WTC11 (cell line): ENCODE data around the gene CCM2.

Experiments
- ATF1 ChIP-seq: sonication (generic); formaldehyde crosslinking; IDR thresholded peaks from 2 replicates; pipeline ENCODE4 v1.8.1; 2023; ENCODE audit warnings: mild to moderate bottlenecking, moderate library complexity, missing genetic modification reagents
- FOXK1 ChIP-seq: sonication (generic); formaldehyde crosslinking; IDR thresholded peaks from 2 replicates; pipeline ENCODE4 v1.8.0; 2022; ENCODE audit warnings: mild to moderate bottlenecking, moderate library complexity, missing genetic modification reagents
- KAT7 ChIP-seq: sonication (generic); formaldehyde crosslinking; IDR thresholded peaks from 2 replicates; pipeline ENCODE4 v1.8.1; 2023; ENCODE audit warnings: missing genetic modification reagents, mild to moderate bottlenecking, borderline replicate concordance
- NR2C2 ChIP-seq: sonication (generic); formaldehyde crosslinking; IDR thresholded peaks from 2 replicates; pipeline ENCODE4 v1.8.0; 2022; ENCODE audit warnings: mild to moderate bottlenecking, missing genetic modification reagents
- NR3C1 ChIP-seq: sonication (generic); formaldehyde crosslinking; conservative IDR thresholded peaks from 2 replicates; pipeline ENCODE4 v1.8.1; 2023; ENCODE audit warnings: low read depth, mild to moderate bottlenecking, missing genetic modification reagents
- ZNF138 ChIP-seq: sonication (generic); formaldehyde crosslinking; conservative IDR thresholded peaks from 2 replicates; pipeline ENCODE4 v1.8.1; 2022; ENCODE audit warnings: mild to moderate bottlenecking, moderate library complexity, missing genetic modification reagents
- TF ChIP-seq, protein P1 (sequence below): fragments of 200-600 bp; IDR thresholded peaks from 2 replicates; pipeline ENCODE4 v1.8.0; 2022; ENCODE audit warnings: antibody characterized with exemption
- TF ChIP-seq, protein P2 (sequence below): sonication (generic); formaldehyde crosslinking; IDR thresholded peaks from 2 replicates; pipeline ENCODE4 v1.8.1; 2023; ENCODE audit warnings: mild to moderate bottlenecking, missing genetic modification reagents
- TF ChIP-seq, protein P3 (sequence below): sonication (generic); formaldehyde crosslinking; IDR thresholded peaks from 2 replicates; pipeline ENCODE4 v1.8.0; 2022; ENCODE audit warnings: mild to moderate bottlenecking, missing genetic modification reagents

DNA sequence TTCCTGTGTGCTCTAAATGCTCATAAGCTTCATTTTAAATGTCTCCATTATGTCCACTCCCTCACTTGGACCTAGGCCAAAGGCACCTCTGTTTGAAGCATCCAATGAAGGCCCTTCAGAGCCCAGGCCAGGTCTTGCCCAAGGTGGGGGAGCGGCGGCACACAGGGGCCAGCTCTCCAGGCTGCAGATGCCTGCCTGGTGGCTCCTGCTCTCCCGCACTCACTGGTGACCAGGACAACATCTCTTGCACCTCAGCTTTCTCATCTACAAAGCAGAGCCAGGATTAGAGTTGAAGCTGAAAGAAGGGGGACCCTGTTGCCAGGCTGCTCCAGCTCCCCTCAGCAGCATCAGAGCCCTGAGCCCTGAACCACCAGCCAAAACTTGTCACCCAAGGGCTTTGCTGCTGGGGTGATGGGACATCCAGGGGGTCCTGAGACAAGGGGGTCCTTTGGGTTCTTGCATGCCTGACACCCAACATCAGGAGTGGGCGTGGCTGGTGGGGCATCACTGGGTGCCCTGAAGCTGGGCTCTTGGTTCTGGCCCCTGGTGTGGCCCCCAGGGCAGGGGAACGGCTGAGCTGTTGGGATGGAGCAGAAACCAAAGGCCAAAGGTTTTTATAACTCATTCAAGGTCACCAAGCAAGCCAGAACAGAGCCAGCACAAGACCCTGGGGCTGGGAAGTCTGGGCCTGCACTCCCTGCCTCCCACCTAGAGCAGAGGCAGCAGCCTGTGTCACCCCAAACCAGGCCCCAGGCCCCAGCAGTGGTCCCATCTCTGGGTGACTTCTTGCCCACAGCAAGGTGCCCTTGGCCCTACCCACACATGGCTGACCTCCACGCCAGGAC lies 87.5 kb downstream of the CCM2 start:
- TF ChIP-seq KAT7: no peak
- no peak for TF ChIP-seq ZNF138
- TF ChIP-seq, protein P1, sequence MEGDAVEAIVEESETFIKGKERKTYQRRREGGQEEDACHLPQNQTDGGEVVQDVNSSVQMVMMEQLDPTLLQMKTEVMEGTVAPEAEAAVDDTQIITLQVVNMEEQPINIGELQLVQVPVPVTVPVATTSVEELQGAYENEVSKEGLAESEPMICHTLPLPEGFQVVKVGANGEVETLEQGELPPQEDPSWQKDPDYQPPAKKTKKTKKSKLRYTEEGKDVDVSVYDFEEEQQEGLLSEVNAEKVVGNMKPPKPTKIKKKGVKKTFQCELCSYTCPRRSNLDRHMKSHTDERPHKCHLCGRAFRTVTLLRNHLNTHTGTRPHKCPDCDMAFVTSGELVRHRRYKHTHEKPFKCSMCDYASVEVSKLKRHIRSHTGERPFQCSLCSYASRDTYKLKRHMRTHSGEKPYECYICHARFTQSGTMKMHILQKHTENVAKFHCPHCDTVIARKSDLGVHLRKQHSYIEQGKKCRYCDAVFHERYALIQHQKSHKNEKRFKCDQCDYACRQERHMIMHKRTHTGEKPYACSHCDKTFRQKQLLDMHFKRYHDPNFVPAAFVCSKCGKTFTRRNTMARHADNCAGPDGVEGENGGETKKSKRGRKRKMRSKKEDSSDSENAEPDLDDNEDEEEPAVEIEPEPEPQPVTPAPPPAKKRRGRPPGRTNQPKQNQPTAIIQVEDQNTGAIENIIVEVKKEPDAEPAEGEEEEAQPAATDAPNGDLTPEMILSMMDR: no peak
- no peak for TF ChIP-seq NR3C1 (CRISPR knock-in tag)
- TF ChIP-seq, protein P2, sequence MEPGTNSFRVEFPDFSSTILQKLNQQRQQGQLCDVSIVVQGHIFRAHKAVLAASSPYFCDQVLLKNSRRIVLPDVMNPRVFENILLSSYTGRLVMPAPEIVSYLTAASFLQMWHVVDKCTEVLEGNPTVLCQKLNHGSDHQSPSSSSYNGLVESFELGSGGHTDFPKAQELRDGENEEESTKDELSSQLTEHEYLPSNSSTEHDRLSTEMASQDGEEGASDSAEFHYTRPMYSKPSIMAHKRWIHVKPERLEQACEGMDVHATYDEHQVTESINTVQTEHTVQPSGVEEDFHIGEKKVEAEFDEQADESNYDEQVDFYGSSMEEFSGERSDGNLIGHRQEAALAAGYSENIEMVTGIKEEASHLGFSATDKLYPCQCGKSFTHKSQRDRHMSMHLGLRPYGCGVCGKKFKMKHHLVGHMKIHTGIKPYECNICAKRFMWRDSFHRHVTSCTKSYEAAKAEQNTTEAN (CRISPR knock-in tag): no peak
- TF ChIP-seq, protein P3, sequence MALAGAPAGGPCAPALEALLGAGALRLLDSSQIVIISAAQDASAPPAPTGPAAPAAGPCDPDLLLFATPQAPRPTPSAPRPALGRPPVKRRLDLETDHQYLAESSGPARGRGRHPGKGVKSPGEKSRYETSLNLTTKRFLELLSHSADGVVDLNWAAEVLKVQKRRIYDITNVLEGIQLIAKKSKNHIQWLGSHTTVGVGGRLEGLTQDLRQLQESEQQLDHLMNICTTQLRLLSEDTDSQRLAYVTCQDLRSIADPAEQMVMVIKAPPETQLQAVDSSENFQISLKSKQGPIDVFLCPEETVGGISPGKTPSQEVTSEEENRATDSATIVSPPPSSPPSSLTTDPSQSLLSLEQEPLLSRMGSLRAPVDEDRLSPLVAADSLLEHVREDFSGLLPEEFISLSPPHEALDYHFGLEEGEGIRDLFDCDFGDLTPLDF: no peak
- TF ChIP-seq ATF1 (CRISPR knock-in tag): no peak
- no peak for TF ChIP-seq FOXK1 (CRISPR knock-in tag)
- no peak for TF ChIP-seq NR2C2 (CRISPR knock-in tag)
